NB4 (cell line): ENCODE data around the gene DOCK7.

Experiments
- DNase-seq: peaks from one replicate; pipeline ENCODE4 v3.0.0; 2010; ENCODE audit warnings: low read depth
- H3K4me3 ChIP-seq: one replicate; pipeline ENCODE4 v1.5.1; 2011; ENCODE audit warnings: mild to moderate bottlenecking, low read depth, low read length, moderate library complexity
- CTCF ChIP-seq: IDR thresholded peaks from one replicate; pipeline ENCODE4 v1.5.1; 2012; ENCODE audit warnings: low read depth, low read length
- MYC ChIP-seq: IDR thresholded peaks from 2 replicates; pipeline ENCODE4 v1.6.1; 2011; ENCODE audit warnings: low read depth, low read length
- POLR2A ChIP-seq: IDR thresholded peaks from 2 replicates; pipeline ENCODE4 v1.6.1; 2011; ENCODE audit warnings: mild to moderate bottlenecking; ENCODE audit not compliant: insufficient read length; ENCODE audit errors: extremely low read depth
- TF ChIP-seq, protein P1 (sequence below): IDR thresholded peaks from 2 replicates; pipeline ENCODE4 v1.6.1; 2011; ENCODE audit warnings: low read depth, low read length

DOCK7 gene

DNA sequence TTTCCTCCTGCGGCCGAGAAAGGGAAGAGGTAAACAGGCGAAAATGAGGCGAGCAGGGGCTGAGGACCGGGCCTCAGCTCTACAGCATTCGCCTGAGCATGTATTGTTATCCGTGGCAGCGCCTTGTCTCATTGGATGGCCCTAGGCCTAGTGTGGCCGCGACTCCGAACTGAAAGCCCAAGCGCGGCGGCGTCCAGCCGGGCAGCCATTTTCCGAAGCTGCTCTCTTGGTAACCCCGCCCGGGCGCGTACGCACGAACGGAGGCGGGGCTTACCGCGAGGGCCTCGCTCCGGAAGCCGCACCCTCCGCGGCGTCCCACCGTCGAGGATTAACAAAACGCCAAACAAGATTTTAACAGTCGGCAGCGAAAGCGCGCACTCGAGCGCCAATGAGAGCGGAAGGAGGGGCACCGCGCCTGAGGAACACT lies 252.1 kb downstream of the DOCK7 start:
- peak overlapping the region; percentile 99 for H3K4me3 ChIP-seq
- TF ChIP-seq MYC: peak; percentile 57
- TF ChIP-seq POLR2A: peak; percentile 93
- TF ChIP-seq CTCF: no peak
- DNase-seq: peak; percentile 99

DNA sequence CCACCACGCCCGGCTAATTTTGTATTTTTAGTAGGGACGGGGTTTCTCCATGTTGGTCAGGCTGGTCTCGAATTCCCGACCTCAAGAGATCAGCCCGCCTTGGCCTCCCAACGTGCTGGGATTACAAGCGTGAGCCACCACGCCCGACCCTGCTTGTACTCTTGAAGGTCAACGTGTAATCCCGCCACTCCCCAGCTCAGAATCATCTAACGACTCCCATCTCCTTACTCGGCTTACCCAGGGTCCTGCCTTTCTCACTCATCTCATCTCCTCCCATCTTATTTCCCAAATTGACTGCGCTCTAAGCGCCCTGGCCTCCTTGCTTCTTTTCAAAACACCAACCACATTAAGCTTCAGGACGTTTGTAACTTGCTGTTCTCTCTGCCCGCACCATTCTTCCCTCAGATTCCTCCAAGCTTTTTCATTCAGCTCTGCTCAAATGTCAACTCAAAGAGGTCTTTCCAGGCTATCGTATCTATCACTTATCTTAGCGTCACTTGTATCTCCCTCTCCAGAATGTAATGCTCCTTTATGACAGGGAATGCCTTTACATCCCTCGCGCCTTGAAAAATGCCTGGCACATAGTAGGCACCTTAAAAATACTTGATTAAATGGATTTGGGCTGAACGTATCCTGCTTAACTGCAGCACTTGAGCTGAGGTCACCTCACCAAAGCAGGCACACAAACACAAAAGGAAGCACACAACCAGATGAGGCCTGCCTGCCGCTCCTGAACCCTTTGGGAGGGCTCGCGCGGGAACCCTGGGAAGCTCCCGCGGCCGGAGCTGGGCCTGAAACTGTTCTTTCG lies 252.8 kb downstream of the DOCK7 start:
- DNase-seq: peak; percentile 21
- peak overlapping the region; percentile 92 for H3K4me3 ChIP-seq
- TF ChIP-seq, protein P1, sequence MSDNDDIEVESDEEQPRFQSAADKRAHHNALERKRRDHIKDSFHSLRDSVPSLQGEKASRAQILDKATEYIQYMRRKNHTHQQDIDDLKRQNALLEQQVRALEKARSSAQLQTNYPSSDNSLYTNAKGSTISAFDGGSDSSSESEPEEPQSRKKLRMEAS: no peak
- TF ChIP-seq CTCF (no peak), MYC (no peak), POLR2A (no peak)

DNA sequence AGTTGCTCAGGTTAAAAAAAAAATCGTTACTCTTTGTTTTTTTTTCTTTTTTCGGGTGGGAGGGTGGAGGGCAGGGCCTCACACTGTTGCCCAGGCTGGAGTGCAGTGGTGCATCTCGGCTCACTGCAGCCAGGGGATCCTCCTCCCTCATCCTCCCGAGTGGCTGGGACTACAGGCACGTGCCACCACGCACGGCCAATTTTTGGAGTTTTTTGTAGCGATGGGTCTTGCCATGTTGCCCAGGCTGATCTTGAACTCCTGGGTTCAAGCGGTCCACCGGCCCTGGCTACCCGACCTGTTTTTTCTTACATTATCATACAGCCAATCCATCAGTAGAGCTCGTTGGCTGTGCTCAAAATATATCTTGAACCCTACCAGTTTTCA lies 253.6 kb downstream of the DOCK7 start:
- TF ChIP-seq, protein P1: no peak
- no peak for TF ChIP-seq POLR2A
- TF ChIP-seq MYC: no peak
- TF ChIP-seq CTCF: no peak
- no peak for DNase-seq
- H3K4me3 ChIP-seq: no peak overlapping the region

DNA sequence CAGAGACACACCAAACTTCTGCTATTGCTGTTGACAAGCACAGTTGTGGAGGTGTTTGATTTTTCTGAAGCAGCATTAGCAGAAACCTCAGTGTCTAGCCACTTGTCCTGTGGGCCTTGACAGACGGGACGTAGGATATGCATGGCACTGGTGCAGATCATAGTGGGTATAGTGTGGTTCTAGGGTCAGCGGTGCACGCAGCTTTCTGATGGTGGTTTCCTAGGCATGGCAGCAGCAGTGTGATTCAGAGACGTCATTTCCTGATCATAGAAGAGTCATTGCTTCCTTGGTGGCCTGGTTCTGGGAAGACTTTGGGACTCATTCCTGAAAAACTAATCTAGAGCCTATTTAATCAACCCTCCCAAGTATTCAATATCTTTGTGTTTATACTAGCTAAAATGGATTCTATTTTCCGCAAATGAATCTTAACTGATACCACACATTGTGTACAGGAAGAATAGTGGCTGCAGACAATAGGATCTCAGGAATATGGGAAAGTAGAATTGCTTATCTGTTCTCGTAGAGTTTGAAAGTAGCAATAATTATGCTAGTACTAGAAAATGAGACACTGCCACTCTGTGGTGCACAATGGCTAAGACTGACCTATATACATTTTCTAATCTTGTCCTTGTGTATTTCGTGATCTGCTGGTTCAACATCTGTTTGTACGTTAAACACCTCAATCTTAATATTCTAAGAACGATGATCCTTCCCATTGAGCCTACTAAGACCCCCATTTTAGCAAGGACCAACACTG lies 254.1 kb downstream of the DOCK7 start:
- TF ChIP-seq POLR2A (no peak), MYC (no peak)
- H3K4me3 ChIP-seq: no peak overlapping the region
- peak; percentile 18 for DNase-seq

- TF ChIP-seq, protein P1: no peak
- no peak for TF ChIP-seq POLR2A
- H3K4me3 ChIP-seq: no peak overlapping the region
- DNase-seq: no peak
Observed at GRCh38 chr1:62429581-62429980, 258.6 kb downstream of the DOCK7 start.

DNA sequence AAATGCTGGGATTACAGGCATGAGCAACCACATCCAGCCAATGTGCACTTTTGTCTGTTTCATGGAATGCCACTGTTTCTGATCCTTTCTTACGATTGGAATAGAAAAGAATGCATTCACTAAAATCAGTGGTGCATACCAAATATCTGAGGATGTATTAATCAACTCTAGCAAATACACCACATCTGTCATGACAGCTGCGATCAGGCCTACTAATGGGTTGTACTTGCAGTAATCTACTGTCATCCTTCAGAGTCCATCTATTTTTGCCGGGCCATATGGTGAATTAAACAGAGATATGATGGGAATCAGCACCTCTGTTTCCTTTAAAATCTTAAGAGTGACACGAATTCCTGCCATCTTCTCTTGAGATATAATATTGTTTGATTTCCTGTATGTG lies 259.8 kb downstream of the DOCK7 start:
- H3K4me3 ChIP-seq: no peak overlapping the region
- TF ChIP-seq POLR2A: no peak
- TF ChIP-seq, protein P1: no peak
- no peak for TF ChIP-seq CTCF
- no peak for DNase-seq
